ENCODE results near the gene FSCN2. TPM values are rescaled to one million over a fixed set of nuclear protein-coding genes. Genes with fewer than 3 reads are reported as not detected.

Gene FSCN2
- polyA plus RNA-seq, 1 donor (not counting 4 experiments of a cell fraction or from before 2014, with no cell fraction given) = not detected

DNA sequence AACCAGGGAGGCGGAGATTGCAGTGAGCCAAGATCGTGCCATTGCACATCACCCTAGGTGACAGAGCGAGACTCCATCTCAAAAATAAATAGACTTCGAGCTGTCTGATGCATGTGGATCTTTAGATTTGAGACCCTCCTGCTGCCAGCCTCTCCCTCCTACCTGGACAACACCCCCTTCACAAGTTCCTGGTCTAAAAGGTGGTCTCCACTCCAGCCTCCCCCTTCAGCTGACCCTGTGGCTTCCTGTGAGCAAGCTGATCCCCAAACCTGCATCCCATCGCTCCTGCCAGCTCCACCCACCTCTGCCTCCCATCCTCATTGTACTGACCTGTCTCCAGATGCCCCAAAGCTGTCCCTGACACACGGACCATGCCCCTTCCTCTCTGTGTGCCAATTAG lies 51.1 kb downstream of the FSCN2 start:
- peaks cover 4% of the 10 kb centered on the region for H4K20me1 ChIP-seq (ENCODE audit: control insufficient read depth, extremely low read depth, insufficient read depth, low read length)
- no peak for TF ChIP-seq EZH2 (IDR thresholded peaks at IDR 0.05; ENCODE audit: low read length)
- TF ChIP-seq, protein P1, sequence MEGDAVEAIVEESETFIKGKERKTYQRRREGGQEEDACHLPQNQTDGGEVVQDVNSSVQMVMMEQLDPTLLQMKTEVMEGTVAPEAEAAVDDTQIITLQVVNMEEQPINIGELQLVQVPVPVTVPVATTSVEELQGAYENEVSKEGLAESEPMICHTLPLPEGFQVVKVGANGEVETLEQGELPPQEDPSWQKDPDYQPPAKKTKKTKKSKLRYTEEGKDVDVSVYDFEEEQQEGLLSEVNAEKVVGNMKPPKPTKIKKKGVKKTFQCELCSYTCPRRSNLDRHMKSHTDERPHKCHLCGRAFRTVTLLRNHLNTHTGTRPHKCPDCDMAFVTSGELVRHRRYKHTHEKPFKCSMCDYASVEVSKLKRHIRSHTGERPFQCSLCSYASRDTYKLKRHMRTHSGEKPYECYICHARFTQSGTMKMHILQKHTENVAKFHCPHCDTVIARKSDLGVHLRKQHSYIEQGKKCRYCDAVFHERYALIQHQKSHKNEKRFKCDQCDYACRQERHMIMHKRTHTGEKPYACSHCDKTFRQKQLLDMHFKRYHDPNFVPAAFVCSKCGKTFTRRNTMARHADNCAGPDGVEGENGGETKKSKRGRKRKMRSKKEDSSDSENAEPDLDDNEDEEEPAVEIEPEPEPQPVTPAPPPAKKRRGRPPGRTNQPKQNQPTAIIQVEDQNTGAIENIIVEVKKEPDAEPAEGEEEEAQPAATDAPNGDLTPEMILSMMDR (optimal IDR thresholded peaks at IDR 0.05 in 1 of 3, IDR thresholded peaks at IDR 0.05 in 1 of 3, conservative IDR thresholded peaks at IDR 0.05 in 1 of 3; ENCODE audit: extremely low read depth in 1 of 3, insufficient read depth in 2 of 3, low read length in 3 of 3) = no peak
- H3K27ac ChIP-seq (ENCODE audit: control insufficient read depth, insufficient read depth, low read length) = no peak overlapping the region
- H3K4me3 ChIP-seq (ENCODE audit: control insufficient read depth in 2 of 3, extremely low read depth in 1 of 3, insufficient read depth in 2 of 3, low read depth in 1 of 3, low read length in 3 of 3) = no peak overlapping the region
- peaks cover 19% of the 10 kb centered on the region for H3K79me2 ChIP-seq (ENCODE audit: control insufficient read depth, insufficient read depth, low read length)
- FAIRE-seq (no peak), DNase-seq (ENCODE audit: low read depth, low spot score) (no peak)
- dilution Hi-C loops (cut with MboI; ENCODE audit: extremely low pct_ligation_motif_present, low sequenced_read_pairs) = no loop called here
- H3K27me3 ChIP-seq (ENCODE audit: control insufficient read depth, extremely low read depth, insufficient read depth, low read length) = no peaks in the 10 kb centered on the region
- H3K36me3 ChIP-seq (ENCODE audit: control insufficient read depth in 2 of 2, extremely low read depth in 1 of 2, insufficient read depth in 2 of 2, low read length in 2 of 2) = peaks cover 19 to 43% of the 10 kb centered on the region in 2 experiments
- peaks cover 13% of the 10 kb centered on the region for H3K9me1 ChIP-seq (ENCODE audit: control insufficient read depth, extremely low read depth, insufficient read depth, low read length)
- H3K4me2 ChIP-seq (ENCODE audit: control insufficient read depth, extremely low read depth, insufficient read depth, low read depth, low read length) = no peak overlapping the region
- no peak overlapping the region for H2AFZ ChIP-seq (ENCODE audit: control insufficient read depth, low read length)
- no peak overlapping the region for H3K9ac ChIP-seq (ENCODE audit: control insufficient read depth, extremely low read depth, insufficient read depth, low read length)
- peaks cover 43% of the 10 kb centered on the region for H3K4me1 ChIP-seq (ENCODE audit: control insufficient read depth, extremely low read depth, insufficient read depth, low read length)
- no peaks in the 10 kb centered on the region for H3K9me3 ChIP-seq (ENCODE audit: control insufficient read depth, low read depth, low read length)

DNA sequence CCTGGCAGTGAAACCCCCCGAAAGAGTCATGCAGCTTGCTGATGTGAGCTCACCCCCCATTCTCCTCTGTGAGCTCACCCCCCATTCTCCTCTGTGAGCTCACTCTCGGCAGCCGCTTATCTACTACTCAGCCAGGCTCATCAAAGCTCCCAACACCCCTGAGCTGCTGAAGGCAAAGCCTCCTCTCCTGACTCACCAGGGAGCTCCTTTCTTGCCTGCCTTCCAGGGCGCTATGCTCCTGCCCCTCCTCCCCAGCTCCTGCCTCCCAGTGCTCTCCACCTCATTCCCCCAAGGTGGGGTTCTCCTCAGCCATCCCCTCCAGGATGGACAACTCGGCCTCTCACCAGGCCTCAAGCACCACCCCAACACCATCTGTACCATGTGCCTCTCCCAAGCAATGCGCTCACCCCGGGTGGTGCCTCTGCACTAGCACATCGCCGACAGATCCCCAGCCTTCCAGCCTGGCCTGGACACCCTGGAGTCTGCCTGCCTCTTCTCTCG lies 51.7 kb downstream of the FSCN2 start:
- H3K27me3 ChIP-seq (ENCODE audit: control insufficient read depth, extremely low read depth, insufficient read depth, low read length) = no peaks in the 10 kb centered on the region
- H3K4me3 ChIP-seq (ENCODE audit: control insufficient read depth in 2 of 3, extremely low read depth in 1 of 3, insufficient read depth in 2 of 3, low read depth in 1 of 3, low read length in 3 of 3) = no peak overlapping the region
- H3K27ac ChIP-seq (ENCODE audit: control insufficient read depth, insufficient read depth, low read length) = no peak overlapping the region
- peaks cover 4% of the 10 kb centered on the region for H4K20me1 ChIP-seq (ENCODE audit: control insufficient read depth, extremely low read depth, insufficient read depth, low read length)
- peaks cover 19 to 42% of the 10 kb centered on the region in 2 experiments for H3K36me3 ChIP-seq (ENCODE audit: control insufficient read depth in 2 of 2, extremely low read depth in 1 of 2, insufficient read depth in 2 of 2, low read length in 2 of 2)
- peaks cover 13% of the 10 kb centered on the region for H3K9me1 ChIP-seq (ENCODE audit: control insufficient read depth, extremely low read depth, insufficient read depth, low read length)
- no peak for DNase-seq (ENCODE audit: low read depth, low spot score)
- no peak for TF ChIP-seq EZH2 (IDR thresholded peaks at IDR 0.05; ENCODE audit: low read length)
- TF ChIP-seq, protein P1 (optimal IDR thresholded peaks at IDR 0.05 in 1 of 3, IDR thresholded peaks at IDR 0.05 in 1 of 3, conservative IDR thresholded peaks at IDR 0.05 in 1 of 3; ENCODE audit: extremely low read depth in 1 of 3, insufficient read depth in 2 of 3, low read length in 3 of 3) = no peak
- FAIRE-seq = no peak
- H3K9ac ChIP-seq (ENCODE audit: control insufficient read depth, extremely low read depth, insufficient read depth, low read length) = no peak overlapping the region
- H2AFZ ChIP-seq (ENCODE audit: control insufficient read depth, low read length) = no peak overlapping the region
- dilution Hi-C loops (cut with MboI; ENCODE audit: extremely low pct_ligation_motif_present, low sequenced_read_pairs) = no loop called here
- no peak overlapping the region for H3K4me2 ChIP-seq (ENCODE audit: control insufficient read depth, extremely low read depth, insufficient read depth, low read depth, low read length)
- H3K79me2 ChIP-seq (ENCODE audit: control insufficient read depth, insufficient read depth, low read length) = peaks cover 17% of the 10 kb centered on the region
- H3K9me3 ChIP-seq (ENCODE audit: control insufficient read depth, low read depth, low read length) = no peaks in the 10 kb centered on the region
- peaks cover 43% of the 10 kb centered on the region for H3K4me1 ChIP-seq (ENCODE audit: control insufficient read depth, extremely low read depth, insufficient read depth, low read length)
